ENCODE results near the gene SLC38A1.

The SLC38A1 gene

DNA sequence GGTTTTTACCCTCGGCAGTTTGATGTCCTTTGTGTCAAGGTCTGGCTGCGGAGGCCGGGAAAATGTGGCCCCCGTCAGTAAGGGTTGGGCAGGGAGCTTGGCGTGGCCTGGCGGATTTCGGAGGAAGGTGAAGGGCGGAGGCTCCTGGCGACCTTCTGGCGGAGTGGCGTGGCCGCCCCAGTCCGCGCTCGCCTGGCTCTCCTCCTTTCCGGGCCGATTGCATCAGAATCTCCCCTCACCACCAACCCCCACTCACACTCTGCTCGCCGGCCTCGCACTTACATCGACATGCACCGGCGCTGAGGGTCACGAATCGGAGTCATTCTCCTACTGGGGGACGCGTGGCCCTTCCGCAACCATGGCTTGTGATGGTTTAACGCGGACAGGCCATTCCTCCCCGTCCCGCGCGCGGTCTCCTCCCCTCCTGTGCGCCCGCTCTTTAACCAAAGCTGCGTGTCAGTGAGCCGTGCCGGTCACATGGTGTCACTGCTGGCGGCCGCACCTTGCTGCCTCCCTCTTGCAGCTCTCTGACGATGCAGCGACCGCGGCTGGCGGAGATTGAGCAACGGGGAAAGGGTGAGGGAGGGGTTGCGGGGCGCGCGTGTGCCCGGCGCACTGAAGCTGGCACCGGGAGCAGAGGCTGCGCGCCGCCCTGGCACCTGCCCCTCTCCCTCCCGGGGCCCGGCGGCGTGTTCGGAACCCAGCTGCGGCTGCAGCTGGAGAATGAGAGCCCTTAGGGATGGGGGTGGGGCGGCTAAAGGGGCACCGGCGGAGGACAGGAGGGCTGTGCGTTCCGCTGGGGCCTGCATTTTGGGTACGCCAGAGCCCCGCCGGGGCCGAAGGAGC lies at the start of gene SLC38A1:
SLC38A1 (minus strand) TSS at position 461 of the 846 bp plus-strand sequence. CDS start 29,243 bp downstream, outside the sequence.
- peak; percentile 87 for DNase-seq (ENCODE audit: low spot score)
- TF ChIP-seq CTCF (IDR thresholded peaks at IDR 0.05; ENCODE audit: extremely low read depth, missing control alignments) = no peak

DNA sequence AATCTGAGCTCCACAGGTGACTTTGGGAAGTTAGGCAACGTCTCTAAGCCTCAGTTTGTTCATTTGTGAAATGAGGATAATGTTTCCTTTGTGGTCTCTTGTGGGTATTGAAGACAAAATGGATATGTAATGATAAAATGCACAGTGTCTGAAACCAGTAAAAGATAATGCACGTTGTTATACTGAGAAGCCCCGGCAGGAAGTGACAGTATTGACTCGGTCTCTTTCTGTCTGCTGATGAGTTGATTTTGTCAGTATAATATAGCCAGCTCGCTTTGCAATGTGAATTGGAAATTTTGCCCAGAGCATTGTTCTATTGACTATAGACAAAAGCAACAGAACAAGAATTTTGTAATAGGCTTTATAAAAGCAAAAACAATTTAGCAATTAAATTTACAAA lies 49.2 kb upstream of the SLC38A1 start:
- DNase-seq (ENCODE audit: low spot score) = no peak
- no peak for TF ChIP-seq CTCF (IDR thresholded peaks at IDR 0.05; ENCODE audit: extremely low read depth, missing control alignments)

- DNase-seq (ENCODE audit: low spot score) = no peak
- TF ChIP-seq CTCF (IDR thresholded peaks at IDR 0.05; ENCODE audit: extremely low read depth, missing control alignments) = no peak
Measured at GRCh38 chr12:46304070-46304469, 35.2 kb upstream of the SLC38A1 start.

- DNase-seq (ENCODE audit: low spot score) = peak; percentile 48
- peak; percentile 62 for TF ChIP-seq CTCF (IDR thresholded peaks at IDR 0.05; ENCODE audit: extremely low read depth, missing control alignments)
Measured at GRCh38 chr12:46303039-46303666, 34.3 kb upstream of the SLC38A1 start.

DNA sequence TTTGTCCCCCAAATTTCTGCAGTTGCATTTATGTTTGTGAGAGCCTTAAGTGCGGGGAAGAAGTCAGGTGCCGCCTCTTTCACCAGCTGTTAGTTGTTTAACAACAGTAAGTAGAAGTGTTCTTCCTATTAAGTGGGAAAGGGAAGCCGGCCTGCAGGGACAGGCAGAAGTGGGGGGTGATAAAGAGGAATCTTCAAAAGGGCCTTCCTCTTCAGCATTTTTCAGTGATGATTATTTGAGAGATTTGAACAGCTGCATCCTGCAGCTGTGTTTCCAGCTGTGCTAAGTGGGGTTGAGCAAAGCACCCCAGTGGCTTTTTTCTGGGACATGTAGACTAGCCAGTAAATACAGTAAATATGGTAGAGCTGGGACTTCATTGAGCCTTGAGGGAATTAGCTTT lies 32.1 kb upstream of the SLC38A1 start:
- DNase-seq (ENCODE audit: low spot score) = no peak
- no peak for TF ChIP-seq CTCF (IDR thresholded peaks at IDR 0.05; ENCODE audit: extremely low read depth, missing control alignments)

DNA sequence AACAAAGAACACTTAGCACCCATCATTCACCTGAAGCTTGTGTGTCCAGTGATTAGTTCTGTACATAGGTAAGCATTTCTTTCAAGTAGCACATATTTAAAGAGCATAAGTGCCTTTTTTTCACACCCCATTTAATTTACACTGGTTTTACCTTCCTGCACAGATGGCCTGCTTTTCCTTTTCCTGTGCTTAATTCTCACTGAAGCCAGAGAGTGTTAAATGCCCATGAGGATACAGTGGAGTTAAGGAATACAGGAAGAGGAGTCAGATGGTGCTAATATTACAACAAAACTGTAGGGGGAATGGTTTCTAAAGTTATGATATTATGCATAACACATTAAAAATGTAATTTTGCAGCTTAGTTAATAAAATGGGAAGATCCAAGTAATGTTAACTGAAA lies 31.0 kb upstream of the SLC38A1 start:
- TF ChIP-seq CTCF (IDR thresholded peaks at IDR 0.05; ENCODE audit: extremely low read depth, missing control alignments) = no peak
- no peak for DNase-seq (ENCODE audit: low spot score)

DNA sequence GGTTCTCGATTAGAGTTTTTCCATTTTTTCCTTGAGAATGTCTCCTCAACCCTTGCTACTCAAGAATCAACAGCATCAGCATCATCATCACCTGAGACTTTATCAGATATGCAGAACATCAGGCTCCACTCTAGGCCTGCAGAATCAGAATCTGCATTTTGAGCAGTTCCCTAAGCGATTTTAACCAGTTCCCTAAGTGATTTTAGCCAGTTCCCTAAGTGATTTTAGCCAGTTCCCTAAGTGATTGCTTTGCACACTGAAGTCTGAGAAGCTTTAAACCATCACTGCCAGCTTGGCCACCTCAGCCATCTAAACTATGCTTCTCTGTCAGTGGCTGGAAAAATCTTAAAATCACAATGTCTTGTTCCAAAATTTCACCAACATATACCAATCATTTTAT lies 29.4 kb upstream of the SLC38A1 start:
- no peak for DNase-seq (ENCODE audit: low spot score)
- TF ChIP-seq CTCF (IDR thresholded peaks at IDR 0.05; ENCODE audit: extremely low read depth, missing control alignments) = no peak
